ENCODE data around the gene PLCB4. TPM values are rescaled to one million over a fixed set of nuclear protein-coding genes. Genes with fewer than 3 reads are reported as not detected.

Gene PLCB4
- polyA plus RNA-seq, 3 donors = not detected

- peaks cover 0 to 3% (median 2%) of the 10 kb centered on the region in 3 donors for H3K27me3 Mint-ChIP-seq (ENCODE audit: low read depth in 3 of 3)
- Histone ChIP-seq H3K27me3 (ENCODE audit: control insufficient read depth in 2 of 2, insufficient read depth in 2 of 2, low read length in 2 of 2) (no peaks in the 10 kb centered on the region), H4K20me1 (ENCODE audit: insufficient read depth, low read length) (no peaks in the 10 kb centered on the region), H3K4me2 (replicated peaks; ENCODE audit: extremely low read depth, low read length, poor library complexity, severe bottlenecking) (no peak overlapping the region), H3K36me3 (replicated peaks in 1 of 2; ENCODE audit: control insufficient read depth in 1 of 2, insufficient read depth in 2 of 2, low read length in 2 of 2) (no peaks in the 10 kb centered on the region), H3K4me1 (ENCODE audit: control insufficient read depth in 1 of 2, insufficient read depth in 2 of 2, low read length in 2 of 2) (no peaks in the 10 kb centered on the region), H3K9me3 (replicated peaks in 1 of 2; ENCODE audit: control insufficient read depth in 1 of 2, insufficient read depth in 1 of 2, low read length in 2 of 2) (no peaks in the 10 kb centered on the region), H2AFZ (ENCODE audit: insufficient read depth, low read depth, low read length, poor library complexity, severe bottlenecking) (no peak overlapping the region), H3K9ac (ENCODE audit: insufficient read depth, low read length, poor library complexity, severe bottlenecking) (no peak overlapping the region), H3K27ac (ENCODE audit: low read depth in 1 of 2, low read length in 2 of 2) (no peak overlapping the region), H3K4me3 (replicated peaks in 1 of 3; ENCODE audit: low read depth in 2 of 3, low read length in 3 of 3) (no peak overlapping the region), H3K79me2 (ENCODE audit: insufficient read depth, low read length) (no peaks in the 10 kb centered on the region)
- no peak overlapping the region for H3K27ac Mint-ChIP-seq
- peaks cover 2% of the 10 kb centered on the region for H3K4me1 Mint-ChIP-seq
- intact Hi-C loops (cut with micrococcal nuclease) = no loop called here
- DNase-seq = no peak
- TF ChIP-seq, protein P1, sequence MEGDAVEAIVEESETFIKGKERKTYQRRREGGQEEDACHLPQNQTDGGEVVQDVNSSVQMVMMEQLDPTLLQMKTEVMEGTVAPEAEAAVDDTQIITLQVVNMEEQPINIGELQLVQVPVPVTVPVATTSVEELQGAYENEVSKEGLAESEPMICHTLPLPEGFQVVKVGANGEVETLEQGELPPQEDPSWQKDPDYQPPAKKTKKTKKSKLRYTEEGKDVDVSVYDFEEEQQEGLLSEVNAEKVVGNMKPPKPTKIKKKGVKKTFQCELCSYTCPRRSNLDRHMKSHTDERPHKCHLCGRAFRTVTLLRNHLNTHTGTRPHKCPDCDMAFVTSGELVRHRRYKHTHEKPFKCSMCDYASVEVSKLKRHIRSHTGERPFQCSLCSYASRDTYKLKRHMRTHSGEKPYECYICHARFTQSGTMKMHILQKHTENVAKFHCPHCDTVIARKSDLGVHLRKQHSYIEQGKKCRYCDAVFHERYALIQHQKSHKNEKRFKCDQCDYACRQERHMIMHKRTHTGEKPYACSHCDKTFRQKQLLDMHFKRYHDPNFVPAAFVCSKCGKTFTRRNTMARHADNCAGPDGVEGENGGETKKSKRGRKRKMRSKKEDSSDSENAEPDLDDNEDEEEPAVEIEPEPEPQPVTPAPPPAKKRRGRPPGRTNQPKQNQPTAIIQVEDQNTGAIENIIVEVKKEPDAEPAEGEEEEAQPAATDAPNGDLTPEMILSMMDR (IDR thresholded peaks at IDR 0.05) = no peak
- peaks cover 0 to 1% (median 0%) of the 10 kb centered on the region in 7 donors for H3K9me3 Mint-ChIP-seq
- no peaks in the 10 kb centered on the region for H3K36me3 Mint-ChIP-seq
- no peak overlapping the region for H3K4me3 Mint-ChIP-seq
- WGBS (ENCODE audit: insufficient coverage) = 96% methylated on average over 4 of the region's 5 CpGs
Observed at GRCh38 chr20:9204979-9205378, 136.1 kb downstream of the PLCB4 start.

DNA sequence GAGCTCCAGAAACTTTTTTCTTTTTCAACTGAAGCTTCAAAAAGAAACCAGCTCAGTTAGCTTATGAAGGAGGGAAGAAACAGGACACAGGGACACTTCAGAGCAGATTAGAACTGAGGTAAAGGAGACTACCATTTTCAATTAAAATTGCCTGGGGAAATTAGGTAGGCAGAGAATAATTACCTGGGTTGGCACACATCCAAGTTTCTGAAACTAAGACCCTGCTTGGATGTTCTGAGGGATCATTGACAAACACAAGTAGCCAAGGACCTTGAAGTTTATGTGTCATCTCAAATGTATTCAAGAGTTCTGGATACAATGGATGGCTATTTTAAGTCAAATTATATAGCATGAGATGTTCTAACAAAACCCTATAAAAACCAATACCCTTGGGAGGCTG lies 137.6 kb downstream of the PLCB4 start:
- intact Hi-C loops (cut with micrococcal nuclease) = no loop called here
- H3K4me1 ChIP-seq (ENCODE audit: control insufficient read depth in 1 of 2, insufficient read depth in 2 of 2, low read length in 2 of 2) = no peaks in the 10 kb centered on the region
- no peaks in the 10 kb centered on the region for H3K36me3 ChIP-seq (replicated peaks in 1 of 2; ENCODE audit: control insufficient read depth in 1 of 2, insufficient read depth in 2 of 2, low read length in 2 of 2)
- H3K9me3 ChIP-seq (replicated peaks in 1 of 2; ENCODE audit: control insufficient read depth in 1 of 2, insufficient read depth in 1 of 2, low read length in 2 of 2) = no peaks in the 10 kb centered on the region
- H3K79me2 ChIP-seq (ENCODE audit: insufficient read depth, low read length) = no peaks in the 10 kb centered on the region
- Mint-ChIP-seq H3K36me3 (no peaks in the 10 kb centered on the region), H3K4me1 (no peaks in the 10 kb centered on the region), H3K27ac (no peak overlapping the region), H3K27me3 (ENCODE audit: low read depth in 3 of 3) (peaks cover 0 to 3% (median 2%) of the 10 kb centered on the region in 3 donors), H3K9me3 (peaks cover 0 to 1% (median 0%) of the 10 kb centered on the region in 7 donors), H3K4me3 (no peak overlapping the region)
- no peaks in the 10 kb centered on the region for H4K20me1 ChIP-seq (ENCODE audit: insufficient read depth, low read length)
- TF ChIP-seq, protein P1 (IDR thresholded peaks at IDR 0.05) = no peak
- no peak overlapping the region for H3K9ac ChIP-seq (ENCODE audit: insufficient read depth, low read length, poor library complexity, severe bottlenecking)
- no peak overlapping the region for H3K4me3 ChIP-seq (replicated peaks in 1 of 3; ENCODE audit: low read depth in 2 of 3, low read length in 3 of 3)
- H3K27me3 ChIP-seq (ENCODE audit: control insufficient read depth in 2 of 2, insufficient read depth in 2 of 2, low read length in 2 of 2) = no peaks in the 10 kb centered on the region
- no peak overlapping the region for H3K4me2 ChIP-seq (replicated peaks; ENCODE audit: extremely low read depth, low read length, poor library complexity, severe bottlenecking)
- no peak for DNase-seq
- no peak overlapping the region for H3K27ac ChIP-seq (ENCODE audit: low read depth in 1 of 2, low read length in 2 of 2)
- H2AFZ ChIP-seq (ENCODE audit: insufficient read depth, low read depth, low read length, poor library complexity, severe bottlenecking) = no peak overlapping the region

All from CD14-positive monocyte (primary cell).